ENCODE results near the gene CRY1.
A peak's percentile ranks its signal among the peaks of the same experiment; 100 is the strongest.
"Not testable (repeated sequence)": the region's sequence is repeated elsewhere in the genome, so short reads cannot be mapped to it uniquely, and the experiment has no call there.

The CRY1 gene

GRCh38 chr12:107099917-107100316 lies 6.6 kb upstream of the CRY1 start:
- H3K9ac ChIP-seq (ENCODE audit: low read depth, low read length), result no peak overlapping the region

GRCh38 chr12:107096571-107096970 lies 3.2 kb upstream of the CRY1 start:
- Histone ChIP-seq H3K9me3 (ENCODE audit: control insufficient read depth, insufficient read depth, low read length) (peaks cover 2% of the 10 kb centered on the region; the same call in 1 of the 2 replicates), H3K9ac (ENCODE audit: low read depth, low read length) (no peak overlapping the region), H3K4me1 (ENCODE audit: insufficient read depth, low read length) (no peaks in the 10 kb centered on the region), H3K36me3 (ENCODE audit: insufficient read depth, low read length) (no peaks in the 10 kb centered on the region)

More at GRCh38 chr12:107099917-107100316, 6.6 kb upstream of the CRY1 start:
- Histone ChIP-seq H3K9me3 (ENCODE audit: control insufficient read depth, insufficient read depth, low read length) (peaks cover 2% of the 10 kb centered on the region; the same call in 1 of the 2 replicates), H3K36me3 (ENCODE audit: insufficient read depth, low read length) (no peaks in the 10 kb centered on the region), H3K4me1 (ENCODE audit: insufficient read depth, low read length) (no peaks in the 10 kb centered on the region)

GRCh38 chr12:107094183-107094448 lies 767 bp upstream of the CRY1 start:
- Histone ChIP-seq H3K9ac (ENCODE audit: low read depth, low read length) (peak overlapping the region; percentile 100), H3K9me3 (ENCODE audit: control insufficient read depth, insufficient read depth, low read length) (peaks cover 2% of the 10 kb centered on the region; the same call in 1 of the 2 replicates), H3K4me1 (ENCODE audit: insufficient read depth, low read length) (no peaks in the 10 kb centered on the region), H3K36me3 (ENCODE audit: insufficient read depth, low read length) (no peaks in the 10 kb centered on the region)

- Histone ChIP-seq H3K36me3 (ENCODE audit: insufficient read depth, low read length) (no peaks in the 10 kb centered on the region), H3K4me1 (ENCODE audit: insufficient read depth, low read length) (no peaks in the 10 kb centered on the region), H3K9ac (ENCODE audit: low read depth, low read length) (peak overlapping the region; percentile 100), H3K9me3 (ENCODE audit: control insufficient read depth, insufficient read depth, low read length) (peaks cover 2% of the 10 kb centered on the region; the same call in 1 of the 2 replicates)
Observed at GRCh38 chr12:107092669-107093416, 506 bp downstream of the CRY1 start.

- no peaks in the 10 kb centered on the region for H3K36me3 ChIP-seq (ENCODE audit: insufficient read depth, low read length)
- no peaks in the 10 kb centered on the region for H3K4me1 ChIP-seq (ENCODE audit: insufficient read depth, low read length)
- H3K9ac ChIP-seq (ENCODE audit: low read depth, low read length), result peak overlapping the region; percentile 100
Observed at GRCh38 chr12:107091989-107092641, 1.2 kb downstream of the CRY1 start.

GRCh38 chr12:107091381-107091780 lies 2.0 kb downstream of the CRY1 start:
- H3K4me1 ChIP-seq (ENCODE audit: insufficient read depth, low read length), result no peaks in the 10 kb centered on the region
- H3K36me3 ChIP-seq (ENCODE audit: insufficient read depth, low read length), result no peaks in the 10 kb centered on the region; the same call in 1 of the 2 replicates
- H3K9ac ChIP-seq (ENCODE audit: low read depth, low read length), result peak overlapping the region; percentile 100; the same call in 1 of the 2 replicates
- no peaks in the 10 kb centered on the region for H3K9me3 ChIP-seq (ENCODE audit: control insufficient read depth, insufficient read depth, low read length)

More at GRCh38 chr12:107091989-107092641, 1.2 kb downstream of the CRY1 start:
- H3K9me3 ChIP-seq (ENCODE audit: control insufficient read depth, insufficient read depth, low read length), result no peaks in the 10 kb centered on the region

GRCh38 chr12:107090711-107091110 lies 2.6 kb downstream of the CRY1 start:
- H3K4me1 ChIP-seq (ENCODE audit: insufficient read depth, low read length), result no peaks in the 10 kb centered on the region
- H3K9ac ChIP-seq (ENCODE audit: low read depth, low read length), result no peak overlapping the region

GRCh38 chr12:107088912-107089311 lies 4.4 kb downstream of the CRY1 start:
- Histone ChIP-seq H3K9me3 (ENCODE audit: control insufficient read depth, insufficient read depth, low read length) (no peaks in the 10 kb centered on the region), H3K4me1 (ENCODE audit: insufficient read depth, low read length) (no peaks in the 10 kb centered on the region), H3K36me3 (ENCODE audit: insufficient read depth, low read length) (no peaks in the 10 kb centered on the region; the same call in 1 of the 2 replicates), H3K9ac (ENCODE audit: low read depth, low read length) (no peak overlapping the region)

More at GRCh38 chr12:107090711-107091110, 2.6 kb downstream of the CRY1 start:
- no peaks in the 10 kb centered on the region; the same call in 1 of the 2 replicates for H3K36me3 ChIP-seq (ENCODE audit: insufficient read depth, low read length)
- H3K9me3 ChIP-seq (ENCODE audit: control insufficient read depth, insufficient read depth, low read length), result no peaks in the 10 kb centered on the region

GRCh38 chr12:107086314-107086713 lies 7.0 kb downstream of the CRY1 start:
- H3K9me3 ChIP-seq (ENCODE audit: control insufficient read depth, insufficient read depth, low read length), result peaks cover 2% of the 10 kb centered on the region; the same call in 1 of the 2 replicates
- H3K9ac ChIP-seq (ENCODE audit: low read depth, low read length), result no peak overlapping the region
- no peaks in the 10 kb centered on the region; the same call in 1 of the 2 replicates for H3K36me3 ChIP-seq (ENCODE audit: insufficient read depth, low read length)
- no peaks in the 10 kb centered on the region for H3K4me1 ChIP-seq (ENCODE audit: insufficient read depth, low read length)

GRCh38 chr12:107081778-107082177 lies 11.6 kb downstream of the CRY1 start:
- Histone ChIP-seq H3K9ac (ENCODE audit: low read depth, low read length) (no peak overlapping the region), H3K9me3 (ENCODE audit: control insufficient read depth, insufficient read depth, low read length) (peaks cover 2% of the 10 kb centered on the region; the same call in 1 of the 2 replicates), H3K36me3 (ENCODE audit: insufficient read depth, low read length) (no peaks in the 10 kb centered on the region; the same call in 1 of the 2 replicates), H3K4me1 (ENCODE audit: insufficient read depth, low read length) (peaks cover 20% of the 10 kb centered on the region)

- peaks cover 21% of the 10 kb centered on the region for H3K4me1 ChIP-seq (ENCODE audit: insufficient read depth, low read length)
- H3K36me3 ChIP-seq (ENCODE audit: insufficient read depth, low read length), result no peaks in the 10 kb centered on the region
- no peak overlapping the region for H3K9ac ChIP-seq (ENCODE audit: low read depth, low read length)
- H3K9me3 ChIP-seq (ENCODE audit: control insufficient read depth, insufficient read depth, low read length), result peaks cover 2% of the 10 kb centered on the region; the same call in 1 of the 2 replicates
Observed at GRCh38 chr12:107080299-107080698, 13.1 kb downstream of the CRY1 start.

GRCh38 chr12:107079172-107080011 lies 14.0 kb downstream of the CRY1 start:
- Histone ChIP-seq H3K36me3 (ENCODE audit: insufficient read depth, low read length) (no peaks in the 10 kb centered on the region), H3K9me3 (ENCODE audit: control insufficient read depth, insufficient read depth, low read length) (peaks cover 2% of the 10 kb centered on the region; the same call in 1 of the 2 replicates), H3K4me1 (ENCODE audit: insufficient read depth, low read length) (peaks cover 21% of the 10 kb centered on the region), H3K9ac (ENCODE audit: low read depth, low read length) (no peak overlapping the region)

- H3K9me3 ChIP-seq (ENCODE audit: control insufficient read depth, insufficient read depth, low read length); H3K4me1 ChIP-seq (ENCODE audit: insufficient read depth, low read length); H3K36me3 ChIP-seq (ENCODE audit: insufficient read depth, low read length); H3K9ac ChIP-seq (ENCODE audit: low read depth, low read length): not testable (repeated sequence)
Observed at GRCh38 chr12:107073266-107073665, 20.1 kb downstream of the CRY1 start.

- Histone ChIP-seq H3K9ac (ENCODE audit: low read depth, low read length) (no peak overlapping the region), H3K9me3 (ENCODE audit: control insufficient read depth, insufficient read depth, low read length) (no peaks in the 10 kb centered on the region), H3K36me3 (ENCODE audit: insufficient read depth, low read length) (no peaks in the 10 kb centered on the region), H3K4me1 (ENCODE audit: insufficient read depth, low read length) (no peaks in the 10 kb centered on the region)
Observed at GRCh38 chr12:107066691-107067090, 26.7 kb downstream of the CRY1 start.
